Kidney epithelial cell (primary cell): ENCODE data around the gene EIF4H. TPM values are rescaled to one million over a fixed set of nuclear protein-coding genes. Genes with fewer than 3 reads are reported as not detected.
A peak's percentile ranks its signal among the peaks of the same experiment; 100 is the strongest.
"Not testable (repeated sequence)": the region's sequence is repeated elsewhere in the genome, so short reads cannot be mapped to it uniquely, and the experiment has no call there.

ENCODE experiments used
- DNase-seq: peaks from one replicate; pipeline ENCODE4 v3.0.0-alpha.2; 2010; ENCODE audit warnings: low read depth
- H3K27me3 ChIP-seq: 2 replicates; pipeline ENCODE4 v1.6.0; 2011; ENCODE audit warnings: low read length; ENCODE audit not compliant: control insufficient read depth, insufficient read depth
- H3K36me3 ChIP-seq: 2 replicates; pipeline ENCODE4 v1.5.1; 2011; ENCODE audit warnings: low read length; ENCODE audit not compliant: control insufficient read depth, insufficient read depth
- H3K4me3 ChIP-seq: 2 replicates; pipeline ENCODE4 v1.5.1; 2011; ENCODE audit warnings: low read depth, mild to moderate bottlenecking, control low read depth, low read length
- total RNA-seq: library from RNA; depleted of rRNA; stranded (reverse); fragments of >200 nt; gene quantifications from 2 replicates; pipeline ENCODE4 v1.2.3, GENCODE V29; 2015
- TF ChIP-seq, protein P1 (sequence below): IDR thresholded peaks from 2 replicates; pipeline ENCODE4 v1.5.1; 2011; ENCODE audit warnings: mild to moderate bottlenecking, moderate library complexity, low read length, control low read depth, inconsistent platforms; ENCODE audit not compliant: insufficient read depth, poor library complexity, severe bottlenecking

The EIF4H gene
- total RNA-seq, 1 donor from 2014 or later = 307 TPM

DNA sequence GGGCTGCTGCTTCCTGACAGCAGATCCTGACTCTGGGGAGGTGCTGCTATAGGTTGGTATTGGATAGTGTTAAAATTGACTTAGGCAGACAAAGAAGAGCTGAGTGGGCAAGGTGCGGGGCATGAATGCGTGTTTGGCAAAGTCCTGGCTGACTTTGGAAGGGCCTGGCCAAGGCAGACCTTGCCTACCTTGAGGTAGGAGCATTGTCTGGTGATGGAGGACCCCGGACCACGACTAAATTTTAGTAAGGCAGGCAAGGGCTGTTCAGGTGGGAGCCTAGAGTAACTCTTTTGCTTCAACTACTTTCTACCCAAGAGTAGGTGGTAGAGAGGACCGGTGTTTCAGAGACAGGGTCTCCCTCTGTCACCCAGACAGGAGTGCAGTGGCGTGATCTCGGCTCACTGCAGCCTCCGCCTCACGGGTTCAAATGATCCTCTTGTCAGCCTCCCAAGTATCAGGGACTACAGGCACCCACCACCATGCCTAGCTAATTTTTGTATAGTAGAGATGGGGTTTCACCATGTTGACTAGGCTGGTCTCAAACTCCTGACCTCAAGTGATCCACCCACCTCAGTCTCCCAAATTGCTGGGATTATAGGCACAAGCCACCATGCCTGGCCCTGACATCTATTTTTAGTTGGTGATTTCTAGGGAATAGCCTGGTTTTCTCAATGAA, 23.4 kb downstream of the EIF4H start:
- no peak for DNase-seq
- TF ChIP-seq, protein P1, sequence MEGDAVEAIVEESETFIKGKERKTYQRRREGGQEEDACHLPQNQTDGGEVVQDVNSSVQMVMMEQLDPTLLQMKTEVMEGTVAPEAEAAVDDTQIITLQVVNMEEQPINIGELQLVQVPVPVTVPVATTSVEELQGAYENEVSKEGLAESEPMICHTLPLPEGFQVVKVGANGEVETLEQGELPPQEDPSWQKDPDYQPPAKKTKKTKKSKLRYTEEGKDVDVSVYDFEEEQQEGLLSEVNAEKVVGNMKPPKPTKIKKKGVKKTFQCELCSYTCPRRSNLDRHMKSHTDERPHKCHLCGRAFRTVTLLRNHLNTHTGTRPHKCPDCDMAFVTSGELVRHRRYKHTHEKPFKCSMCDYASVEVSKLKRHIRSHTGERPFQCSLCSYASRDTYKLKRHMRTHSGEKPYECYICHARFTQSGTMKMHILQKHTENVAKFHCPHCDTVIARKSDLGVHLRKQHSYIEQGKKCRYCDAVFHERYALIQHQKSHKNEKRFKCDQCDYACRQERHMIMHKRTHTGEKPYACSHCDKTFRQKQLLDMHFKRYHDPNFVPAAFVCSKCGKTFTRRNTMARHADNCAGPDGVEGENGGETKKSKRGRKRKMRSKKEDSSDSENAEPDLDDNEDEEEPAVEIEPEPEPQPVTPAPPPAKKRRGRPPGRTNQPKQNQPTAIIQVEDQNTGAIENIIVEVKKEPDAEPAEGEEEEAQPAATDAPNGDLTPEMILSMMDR = no peak
- H3K36me3 ChIP-seq = peaks cover 5% of the 10 kb centered on the region
- no peak overlapping the region for H3K4me3 ChIP-seq
- no peaks in the 10 kb centered on the region for H3K27me3 ChIP-seq

DNA sequence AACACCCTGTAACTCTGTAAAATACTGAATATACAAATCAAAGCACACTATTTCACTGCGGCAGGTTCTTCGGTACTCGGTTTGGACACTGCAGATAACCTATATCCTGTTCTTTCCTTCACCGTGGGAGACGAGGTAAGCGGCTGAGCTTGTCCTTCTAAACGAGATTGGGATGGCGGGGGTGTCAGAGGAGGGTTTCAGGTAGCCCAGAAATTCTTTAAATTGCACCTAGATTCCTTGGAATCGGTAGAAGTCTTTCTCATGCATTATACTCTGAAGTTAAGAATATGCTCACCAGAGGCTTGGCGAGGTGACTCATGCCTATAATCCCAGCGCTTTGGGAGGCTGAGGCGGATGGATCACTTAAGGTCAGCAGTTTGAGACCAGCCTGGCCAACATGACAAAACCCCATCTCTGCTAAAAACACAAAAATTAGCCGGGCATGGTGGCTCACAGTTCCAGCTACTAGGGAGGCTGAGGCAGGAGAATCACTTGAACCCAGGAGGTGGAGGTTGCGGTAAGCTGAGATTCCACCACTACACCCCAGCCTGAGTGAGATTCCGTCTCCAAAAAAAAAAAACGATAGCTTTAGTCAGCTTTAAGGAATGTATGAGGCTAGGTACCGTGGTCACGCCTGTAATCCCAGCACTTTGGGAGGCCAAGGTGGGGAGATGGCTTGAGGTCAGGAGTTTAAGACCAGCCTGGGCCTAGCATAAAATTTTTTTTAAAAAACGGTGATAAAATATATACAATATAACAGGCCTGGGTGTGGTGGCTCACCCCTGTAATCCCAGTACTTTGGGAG, 25.6 kb downstream of the EIF4H start:
- Histone ChIP-seq H3K27me3 (no peaks in the 10 kb centered on the region), H3K36me3 (no peaks in the 10 kb centered on the region), H3K4me3 (no peak overlapping the region)
- no peak for DNase-seq
- TF ChIP-seq, protein P1 = no peak

DNA sequence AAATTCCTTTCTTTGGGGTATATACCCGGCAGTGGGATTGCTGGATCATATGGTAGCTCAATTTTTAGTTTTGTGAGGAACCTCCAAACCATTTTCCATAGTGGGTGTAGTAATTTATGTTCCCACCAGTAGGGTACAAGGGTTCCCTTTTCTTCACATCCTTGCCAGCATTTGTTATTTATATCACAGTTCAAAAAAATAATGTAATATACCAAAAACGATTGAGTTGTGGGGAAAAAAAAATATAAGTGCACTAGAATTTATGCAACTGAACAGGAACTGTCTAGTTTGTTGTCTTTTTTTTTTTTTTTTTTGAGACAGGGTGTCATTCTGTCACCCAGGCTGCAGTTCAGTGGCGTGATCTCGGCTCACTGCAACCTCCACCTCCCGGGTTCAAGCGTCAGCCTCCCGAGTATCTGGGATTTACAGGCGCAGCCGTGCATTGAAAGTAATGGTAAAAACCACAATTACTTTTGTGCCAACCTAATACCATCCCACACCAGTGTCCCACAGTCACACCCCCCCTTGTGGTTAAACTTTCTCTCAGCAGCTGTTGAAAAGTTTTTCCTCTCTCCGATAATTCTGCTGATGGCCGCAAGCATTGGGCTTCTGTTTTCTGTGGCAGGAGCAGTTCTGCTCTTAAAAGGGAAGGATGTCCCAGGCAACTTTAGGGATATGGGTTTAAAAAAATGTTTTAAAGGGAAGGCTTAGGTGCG, 28.8 kb downstream of the EIF4H start:
- Histone ChIP-seq H3K27me3 (no peaks in the 10 kb centered on the region), H3K36me3 (no peaks in the 10 kb centered on the region), H3K4me3 (no peak overlapping the region)
- TF ChIP-seq, protein P1 = peak; percentile 64
- DNase-seq = no peak

DNA sequence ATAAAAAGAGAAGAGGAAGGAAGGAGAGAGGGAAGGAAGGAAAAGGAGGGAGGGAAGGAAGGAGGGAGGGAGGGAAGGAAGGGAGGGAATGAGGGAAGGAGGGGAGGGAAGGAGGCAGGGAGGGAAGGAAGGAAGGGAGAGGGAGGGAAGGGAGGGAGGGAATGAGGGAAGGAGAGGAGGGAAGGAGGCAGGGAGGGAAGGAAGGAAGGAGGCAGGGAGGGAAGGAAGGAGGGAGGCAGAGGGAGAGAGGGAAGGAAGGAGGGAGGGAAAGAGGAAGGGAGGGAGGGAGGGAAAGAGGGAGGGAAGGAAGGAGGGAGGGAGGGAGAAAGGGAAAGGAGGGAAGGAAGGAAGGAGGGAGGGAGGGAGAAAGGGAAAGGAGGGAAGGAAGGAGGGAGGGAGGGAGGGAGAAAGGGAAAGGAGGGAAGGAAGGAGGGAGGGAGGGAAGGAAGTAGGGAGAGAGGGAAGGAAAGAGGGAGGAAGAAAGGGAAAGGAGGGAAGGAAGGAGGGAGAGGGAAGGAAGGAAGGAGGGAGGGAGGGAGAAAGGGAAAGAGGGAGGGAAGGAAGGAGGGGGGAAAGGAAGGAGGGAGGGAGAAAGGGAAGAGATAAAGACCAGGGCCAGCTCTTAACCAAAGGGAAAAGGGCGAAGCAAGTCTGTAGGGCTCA, 29.9 kb downstream of the EIF4H start:
- TF ChIP-seq, protein P1 = no peak
- Histone ChIP-seq H3K36me3 (no peaks in the 10 kb centered on the region), H3K4me3 (no peak overlapping the region), H3K27me3 (no peaks in the 10 kb centered on the region)
- DNase-seq = no peak

DNA sequence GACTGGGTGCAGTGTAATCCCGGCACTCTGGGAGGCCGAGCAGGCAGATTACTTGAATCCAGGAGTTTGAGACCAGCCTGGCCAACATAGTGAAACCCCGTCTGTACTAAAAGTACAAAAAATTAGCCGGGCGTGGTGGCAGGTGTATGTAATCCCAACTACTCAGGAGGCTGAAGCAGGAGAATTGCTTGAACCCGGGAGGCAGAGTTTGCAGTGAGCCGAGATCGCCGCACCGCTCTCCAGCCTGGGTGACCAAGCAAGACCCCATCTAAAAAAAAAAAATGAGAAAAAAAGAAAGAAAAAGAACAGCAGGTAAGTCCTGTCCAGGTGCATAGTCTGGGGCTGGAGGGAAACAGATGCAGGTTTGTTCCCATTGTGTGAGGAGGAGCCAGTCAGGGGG, 31.9 kb downstream of the EIF4H start:
- not testable (repeated sequence) for H3K36me3 ChIP-seq, H3K27me3 ChIP-seq, DNase-seq, H3K4me3 ChIP-seq
